IMR-90 (cell line): ENCODE data around the gene WDR45B. TPM values are rescaled to one million over a fixed set of nuclear protein-coding genes. Genes with fewer than 3 reads are reported as not detected.

ENCODE experiments used
- ATAC-seq: fragments of 200-7000 bp; cut with Tn5 transposase; 2 replicates; pipeline ENCODE4 v1.9.1; 2020; ENCODE audit warnings: low read depth, mild to moderate bottlenecking, moderate library complexity
- BruUV-seq: library from RNA; stranded (reverse); fragments of 400-500 nt; replicated peaks from 2 replicates; lab custom pipeline; 2021; lab: Mats Ljungman, UMichigan
- CTCF ChIA-PET: fragments of 300-600 bp; formaldehyde crosslinking; extraction: SDS; loops from one replicate; lab custom pipeline; 2021; ENCODE audit warnings: antibody characterized with exemption; lab: Yijun Ruan, JAX
- POLR2A ChIA-PET: fragments of 300-600 bp; sonication (Branson Sonifier 250); formaldehyde crosslinking; loops from one replicate; lab custom pipeline; 2022; ENCODE audit warnings: antibody characterized with exemption; ENCODE audit not compliant: unreplicated experiment; lab: Charles Lee
- DNase-seq: peaks from one replicate; pipeline ENCODE4 v3.0.0; 2013
- H2AFZ ChIP-seq: replicated peaks from 2 replicates; pipeline ENCODE3; 2013; ENCODE audit warnings: low read length, mild to moderate bottlenecking; ENCODE audit not compliant: poor library complexity
- H2AK5ac ChIP-seq: 2 replicates; pipeline ENCODE4 v1.6.1; 2013; ENCODE audit warnings: low read depth, low read length, inconsistent platforms
- H2AK9ac ChIP-seq: replicated peaks from 2 replicates; pipeline ENCODE3; 2013; ENCODE audit warnings: mild to moderate bottlenecking, low read depth, low read length, moderate library complexity; ENCODE audit not compliant: poor library complexity
- H2BK120ac ChIP-seq: 2 replicates; pipeline ENCODE4 v1.6.1; 2013; ENCODE audit warnings: low read depth, low read length, inconsistent platforms
- H2BK15ac ChIP-seq: 3 replicates; pipeline ENCODE4 v1.6.1; 2013; ENCODE audit warnings: low read depth, low read length, inconsistent platforms
- H2BK20ac ChIP-seq: 2 replicates; pipeline ENCODE4 v1.6.1; 2013; ENCODE audit warnings: low read depth, mild to moderate bottlenecking, inconsistent platforms, low read length, moderate library complexity
- H2BK5ac ChIP-seq: 2 replicates; pipeline ENCODE4 v1.6.1; 2013; ENCODE audit warnings: mild to moderate bottlenecking, low read depth, low read length, inconsistent platforms; ENCODE audit not compliant: poor library complexity, severe bottlenecking
- H3K14ac ChIP-seq: replicated peaks from 2 replicates; pipeline ENCODE4 v1.6.1; 2013; ENCODE audit warnings: low read depth, low read length, inconsistent platforms
- H3K18ac ChIP-seq: 2 replicates; pipeline ENCODE4 v1.6.1; 2013; ENCODE audit warnings: low read depth, low read length, control low read depth
- H3K23ac ChIP-seq: 2 replicates; pipeline ENCODE4 v1.6.1; 2013; ENCODE audit warnings: low read depth, low read length, inconsistent platforms
- H3K27ac ChIP-seq: 2 replicates; pipeline ENCODE4 v1.5.1; 2013; ENCODE audit warnings: mild to moderate bottlenecking, control low read depth, low read length; ENCODE audit not compliant: insufficient read depth
- H3K27me3 ChIP-seq: 2 replicates; pipeline ENCODE4 v1.6.1; 2013; ENCODE audit warnings: low read length; ENCODE audit not compliant: control insufficient read depth, insufficient read depth
- H3K36me3 ChIP-seq: 2 replicates; pipeline ENCODE4 v1.6.1; 2013; ENCODE audit warnings: low read length, mixed read lengths; ENCODE audit not compliant: control insufficient read depth, insufficient read depth
- H3K4ac ChIP-seq: 2 replicates; pipeline ENCODE4 v1.6.1; 2013; ENCODE audit warnings: low read depth, low read length, inconsistent platforms
- H3K4me1 ChIP-seq: 2 replicates; pipeline ENCODE4 v1.6.1; 2013; ENCODE audit warnings: low read length, mixed read lengths; ENCODE audit not compliant: control insufficient read depth, insufficient read depth
- H3K4me2 ChIP-seq: 2 replicates; pipeline ENCODE4 v1.6.1; 2013; ENCODE audit warnings: low read depth, mild to moderate bottlenecking, control low read depth, low read length, moderate library complexity
- H3K4me3 ChIP-seq: 2 replicates; pipeline ENCODE4 v1.5.1; 2013; ENCODE audit warnings: low read depth, mild to moderate bottlenecking, control low read depth, low read length, moderate library complexity; ENCODE audit not compliant: insufficient read depth
- H3K56ac ChIP-seq: 2 replicates; pipeline ENCODE4 v1.6.1; 2013; ENCODE audit warnings: low read length, inconsistent platforms; ENCODE audit not compliant: insufficient read depth; ENCODE audit errors: extremely low read depth
- H3K79me1 ChIP-seq, 2 experiments: 2 replicates each; pipeline ENCODE4 v1.6.1; 2013; ENCODE audit warnings: low read length in 2 of 2, inconsistent platforms in 1 of 2, low read depth in 1 of 2
- H3K9ac ChIP-seq: 2 replicates; pipeline ENCODE4 v1.6.1; 2013; ENCODE audit warnings: low read depth, low read length, control low read depth
- H3K9me1 ChIP-seq: 2 replicates; pipeline ENCODE4 v1.6.1; 2013; ENCODE audit warnings: low read length, inconsistent platforms; ENCODE audit not compliant: insufficient read depth
- H3K9me3 ChIP-seq: 2 replicates; pipeline ENCODE4 v1.6.1; 2013; ENCODE audit warnings: low read length; ENCODE audit not compliant: control insufficient read depth, insufficient read depth
- H4K20me1 ChIP-seq: 2 replicates; pipeline ENCODE4 v1.6.1; 2013; ENCODE audit warnings: low read length, inconsistent platforms; ENCODE audit not compliant: insufficient read depth
- H4K5ac ChIP-seq: 2 replicates; pipeline ENCODE4 v1.6.1; 2013; ENCODE audit warnings: mild to moderate bottlenecking, low read depth, low read length, control low read depth
- H4K8ac ChIP-seq, 2 experiments: 2 replicates each; pipeline ENCODE4 v1.6.1; 2013; ENCODE audit warnings: low read depth in 2 of 2, low read length in 2 of 2, control low read depth in 1 of 2, inconsistent platforms in 1 of 2
- H4K91ac ChIP-seq: 2 replicates; pipeline ENCODE4 v1.6.1; 2013; ENCODE audit warnings: low read depth, low read length, inconsistent platforms; ENCODE audit not compliant: insufficient read depth
- BHLHE40 ChIP-seq: fragments of 150-350 bp; IDR thresholded peaks from 2 replicates; pipeline ENCODE4 v1.6.1; 2016; ENCODE audit warnings: mild to moderate bottlenecking, low read depth, low read length
- CEBPB ChIP-seq: IDR thresholded peaks from 2 replicates; pipeline ENCODE4 v1.6.1; 2012; ENCODE audit warnings: low read depth, low read length, improper control_type of control experiment
- CHD1 ChIP-seq: IDR thresholded peaks from 2 replicates; pipeline ENCODE4 v1.6.1; 2012; ENCODE audit warnings: low read depth, low read length, improper control_type of control experiment
- FOS ChIP-seq: fragments of 150-350 bp; IDR thresholded peaks from 2 replicates; pipeline ENCODE4 v1.6.1; 2016; ENCODE audit warnings: low read depth, low read length
- MAFK ChIP-seq: IDR thresholded peaks from 2 replicates; pipeline ENCODE4 v1.6.1; 2012; ENCODE audit warnings: low read depth, low read length, improper control_type of control experiment
- MAZ ChIP-seq: IDR thresholded peaks from 2 replicates; pipeline ENCODE4 v1.6.1; 2012; ENCODE audit warnings: low read depth, mild to moderate bottlenecking, low read length, improper control_type of control experiment, moderate library complexity, borderline replicate concordance
- MXI1 ChIP-seq: IDR thresholded peaks from 2 replicates; pipeline ENCODE4 v1.6.1; 2012; ENCODE audit warnings: low read depth, mild to moderate bottlenecking, low read length, moderate library complexity, borderline replicate concordance
- RAD21 ChIP-seq: IDR thresholded peaks from 2 replicates; pipeline ENCODE4 v1.6.1; 2012; ENCODE audit warnings: low read length, improper control_type of control experiment
- RCOR1 ChIP-seq: IDR thresholded peaks from 2 replicates; pipeline ENCODE4 v1.6.1; 2012; ENCODE audit warnings: mild to moderate bottlenecking, low read length, improper control_type of control experiment; ENCODE audit not compliant: insufficient replicate concordance
- RFX5 ChIP-seq: IDR thresholded peaks from 2 replicates; pipeline ENCODE4 v1.8.0; 2012; ENCODE audit warnings: low read depth, mild to moderate bottlenecking, low read length, moderate library complexity
- SMC3 ChIP-seq: fragments of 150-350 bp; IDR thresholded peaks from 2 replicates; pipeline ENCODE4 v1.6.1; 2016; ENCODE audit warnings: low read depth, mild to moderate bottlenecking, antibody characterized with exemption, low read length, moderate library complexity
- WGBS, 2 experiments: methylation state at CpG; one replicate each; pipeline versions ENCODE4 v1.1.5 to v1.1.7; 2013; ENCODE audit warnings: missing lambda C conversion rate in 2 of 2; ENCODE audit not compliant: insufficient read length in 1 of 2; ENCODE audit errors: extremely low coverage in 2 of 2; 5-methylcytosine and 5-hydroxymethylcytosine counted together
- dilution Hi-C: fragments of 300-500 bp; cut with HindIII; formaldehyde crosslinking; loops from one replicate; pipeline ENCODE4 v1.14.3; 2018; ENCODE audit warnings: low sequenced_read_pairs; ENCODE audit not compliant: unreplicated experiment
- in situ Hi-C: fragments of 300-500 bp; cut with MboI; formaldehyde crosslinking; loops from 3 replicates; pipeline ENCODE4 v1.14.3; 2019; ENCODE audit warnings: low sequenced_read_pairs, inconsistent platforms, mixed read lengths
- intact Hi-C: fragments of 100-400 bp; cut with micrococcal nuclease; formaldehyde crosslinking; loops from 2 replicates; pipeline ENCODE4 v1.10.0; 2022
- polyA plus RNA-seq, 3 experiments: library from polyadenylated mRNA; depleted of rRNA; stranded (reverse); fragments of >200 nt; gene quantifications; 2 replicates each; pipeline ENCODE4 v1.2.3, GENCODE V29; 2012; ENCODE audit warnings: low replicate concordance in 1 of 3
- total RNA-seq: library from RNA; depleted of rRNA; stranded (reverse); fragments of >200 nt; gene quantifications from 2 replicates; pipeline ENCODE4 v1.2.3, GENCODE V29; 2012
- TF ChIP-seq, protein P1 (sequence below): fragments of 150-350 bp; IDR thresholded peaks from 2 replicates; pipeline ENCODE4 v1.6.1; 2017; ENCODE audit warnings: mild to moderate bottlenecking, antibody characterized with exemption, low read length, low read depth
- TF ChIP-seq, protein P2 (sequence below): conservative IDR thresholded peaks from 2 replicates; pipeline ENCODE4 v1.5.1; 2012; ENCODE audit warnings: mild to moderate bottlenecking, low read depth, low read length, improper control_type of control experiment

Gene WDR45B
- total and polyA plus RNA-seq, 2 of the 4 experiments (the other 2 are of a cell fraction): 98.2 to 110 TPM

DNA sequence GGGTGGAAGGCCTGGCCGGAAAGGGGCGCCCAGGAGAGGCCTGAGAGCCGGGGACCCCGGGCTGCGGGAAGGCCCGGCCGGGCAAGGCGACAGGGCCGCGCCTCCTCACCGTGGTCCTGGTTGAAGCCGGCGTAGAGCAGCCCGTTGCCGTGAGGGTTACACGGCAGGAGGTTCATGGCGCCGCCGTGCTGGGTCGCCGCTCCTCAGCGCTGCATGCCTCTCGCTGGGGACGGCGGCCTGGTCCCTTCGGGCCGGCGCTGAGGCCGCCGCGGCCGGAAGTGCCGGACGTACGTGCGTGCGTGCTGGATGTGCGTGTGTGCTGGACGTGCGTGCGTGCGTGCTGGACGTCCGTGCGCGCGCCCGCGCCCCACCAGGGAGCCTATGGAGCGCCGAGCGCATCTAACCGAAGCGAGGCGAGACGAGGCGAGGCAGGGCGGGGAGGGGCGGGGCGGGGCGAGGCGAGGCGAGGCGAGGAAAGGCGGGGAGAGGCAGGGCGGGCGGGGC, at the start of gene WDR45B (continued):
- TF ChIP-seq RFX5 (no peak), SMC3 (no peak), MAZ (peak; percentile 97)

DNA sequence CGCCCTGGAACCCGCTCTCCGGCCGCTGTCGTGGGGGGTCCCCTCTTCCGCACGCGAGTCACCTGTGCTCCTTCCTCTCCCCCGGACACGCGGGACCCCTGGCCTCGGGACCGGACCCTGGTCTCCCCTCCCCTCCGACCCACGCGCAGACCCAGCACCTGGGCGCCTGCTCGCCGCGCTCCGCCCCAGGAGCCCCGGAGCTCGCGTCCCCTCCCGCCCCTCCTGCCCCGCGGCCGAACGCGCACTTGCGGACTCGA, 49.5 kb upstream of the WDR45B start:
- ChIA-PET CTCF (no interaction called here), POLR2A (no interaction called here)
- Histone ChIP-seq H3K4me3 (peak overlapping the region; percentile 89), H4K20me1 (no peaks in the 10 kb centered on the region; the same call in 1 of the 2 replicates), H3K4me1 (peaks cover 6% of the 10 kb centered on the region; the same call in 1 of the 2 replicates), H3K9ac (0 out of 2 replicates have a peak overlapping the region, but pooled peaks have one; percentile 17), H4K5ac (no peak overlapping the region), H3K4me2 (peak overlapping the region; percentile 88), H3K4ac (no peak overlapping the region), H4K91ac (no peak overlapping the region), H3K23ac (0 out of 2 replicates have a peak overlapping the region, but pooled peaks have one; percentile 27), H2BK20ac (no peak overlapping the region), H2AFZ (peak overlapping the region; percentile 79), H3K9me3 (peaks cover 2% of the 10 kb centered on the region), H3K79me1 (peaks cover 0 to 7% of the 10 kb centered on the region in 2 experiments; a peak in 2 of 4 replicates), H3K9me1 (peaks cover 5% of the 10 kb centered on the region), H2BK120ac (no peak overlapping the region), H2AK5ac (no peak overlapping the region), H3K27ac (no peak overlapping the region), H2BK15ac (no peak overlapping the region), H2AK9ac (no peak overlapping the region), H3K14ac (no peak overlapping the region), H4K8ac (no peak overlapping the region), H3K56ac (no peak overlapping the region), H3K27me3 (peaks cover 2% of the 10 kb centered on the region; the same call in 1 of the 2 replicates), H3K36me3 (no peaks in the 10 kb centered on the region), H3K18ac (no peak overlapping the region), H2BK5ac (no peak overlapping the region)
- intact Hi-C loops: loop anchor here (2.0 kb wide), 1 partner anchor 55 kb away; the partner anchor contains the start of gene TBCD
- dilution Hi-C loops: no loop called here
- in situ Hi-C loops: no loop called here
- WGBS, 2 experiments: no CpG with 5 or more reads among the region's 32 CpGs
- BruUV-seq: no TSS peak
- ATAC-seq (no peak), DNase-seq (no peak)
- no peak for TF ChIP-seq RAD21
- TF ChIP-seq MXI1: no peak
- TF ChIP-seq CEBPB: no peak
- TF ChIP-seq SMC3: no peak
- TF ChIP-seq CHD1: no peak
- TF ChIP-seq BHLHE40: no peak
- TF ChIP-seq, protein P1, sequence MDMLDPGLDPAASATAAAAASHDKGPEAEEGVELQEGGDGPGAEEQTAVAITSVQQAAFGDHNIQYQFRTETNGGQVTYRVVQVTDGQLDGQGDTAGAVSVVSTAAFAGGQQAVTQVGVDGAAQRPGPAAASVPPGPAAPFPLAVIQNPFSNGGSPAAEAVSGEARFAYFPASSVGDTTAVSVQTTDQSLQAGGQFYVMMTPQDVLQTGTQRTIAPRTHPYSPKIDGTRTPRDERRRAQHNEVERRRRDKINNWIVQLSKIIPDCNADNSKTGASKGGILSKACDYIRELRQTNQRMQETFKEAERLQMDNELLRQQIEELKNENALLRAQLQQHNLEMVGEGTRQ: no peak
- TF ChIP-seq, protein P2, sequence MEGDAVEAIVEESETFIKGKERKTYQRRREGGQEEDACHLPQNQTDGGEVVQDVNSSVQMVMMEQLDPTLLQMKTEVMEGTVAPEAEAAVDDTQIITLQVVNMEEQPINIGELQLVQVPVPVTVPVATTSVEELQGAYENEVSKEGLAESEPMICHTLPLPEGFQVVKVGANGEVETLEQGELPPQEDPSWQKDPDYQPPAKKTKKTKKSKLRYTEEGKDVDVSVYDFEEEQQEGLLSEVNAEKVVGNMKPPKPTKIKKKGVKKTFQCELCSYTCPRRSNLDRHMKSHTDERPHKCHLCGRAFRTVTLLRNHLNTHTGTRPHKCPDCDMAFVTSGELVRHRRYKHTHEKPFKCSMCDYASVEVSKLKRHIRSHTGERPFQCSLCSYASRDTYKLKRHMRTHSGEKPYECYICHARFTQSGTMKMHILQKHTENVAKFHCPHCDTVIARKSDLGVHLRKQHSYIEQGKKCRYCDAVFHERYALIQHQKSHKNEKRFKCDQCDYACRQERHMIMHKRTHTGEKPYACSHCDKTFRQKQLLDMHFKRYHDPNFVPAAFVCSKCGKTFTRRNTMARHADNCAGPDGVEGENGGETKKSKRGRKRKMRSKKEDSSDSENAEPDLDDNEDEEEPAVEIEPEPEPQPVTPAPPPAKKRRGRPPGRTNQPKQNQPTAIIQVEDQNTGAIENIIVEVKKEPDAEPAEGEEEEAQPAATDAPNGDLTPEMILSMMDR: no peak
- TF ChIP-seq RCOR1: no peak
- TF ChIP-seq MAFK: no peak
- TF ChIP-seq FOS: no peak
